IMR-90 (cell line): ENCODE measurements around the gene CUBN. TPM values are rescaled to one million over a fixed set of nuclear protein-coding genes. Genes with fewer than 3 reads are reported as not detected.

Source experiments
- ATAC-seq: fragments of 200-7000 bp; cut with Tn5 transposase; 2 replicates; pipeline ENCODE4 v1.9.1; 2020; ENCODE audit warnings: low read depth, mild to moderate bottlenecking, moderate library complexity
- BruUV-seq: library from RNA; stranded (reverse); fragments of 400-500 nt; replicated peaks from 2 replicates; lab custom pipeline; 2021; lab: Mats Ljungman, UMichigan
- CTCF ChIA-PET: fragments of 300-600 bp; formaldehyde crosslinking; extraction: SDS; loops from one replicate; lab custom pipeline; 2021; ENCODE audit warnings: antibody characterized with exemption; lab: Yijun Ruan, JAX
- POLR2A ChIA-PET: fragments of 300-600 bp; sonication (Branson Sonifier 250); formaldehyde crosslinking; loops from one replicate; lab custom pipeline; 2022; ENCODE audit warnings: antibody characterized with exemption; ENCODE audit not compliant: unreplicated experiment; lab: Charles Lee
- DNase-seq: peaks from one replicate; pipeline ENCODE4 v3.0.0; 2013
- H2AFZ ChIP-seq: replicated peaks from 2 replicates; pipeline ENCODE3; 2013; ENCODE audit warnings: low read length, mild to moderate bottlenecking; ENCODE audit not compliant: poor library complexity
- H2AK5ac ChIP-seq: 2 replicates; pipeline ENCODE4 v1.6.1; 2013; ENCODE audit warnings: low read depth, low read length, inconsistent platforms
- H2AK9ac ChIP-seq: replicated peaks from 2 replicates; pipeline ENCODE3; 2013; ENCODE audit warnings: mild to moderate bottlenecking, low read depth, low read length, moderate library complexity; ENCODE audit not compliant: poor library complexity
- H2BK120ac ChIP-seq: 2 replicates; pipeline ENCODE4 v1.6.1; 2013; ENCODE audit warnings: low read depth, low read length, inconsistent platforms
- H2BK15ac ChIP-seq: 3 replicates; pipeline ENCODE4 v1.6.1; 2013; ENCODE audit warnings: low read depth, low read length, inconsistent platforms
- H2BK20ac ChIP-seq: 2 replicates; pipeline ENCODE4 v1.6.1; 2013; ENCODE audit warnings: low read depth, mild to moderate bottlenecking, inconsistent platforms, low read length, moderate library complexity
- H2BK5ac ChIP-seq: 2 replicates; pipeline ENCODE4 v1.6.1; 2013; ENCODE audit warnings: mild to moderate bottlenecking, low read depth, low read length, inconsistent platforms; ENCODE audit not compliant: poor library complexity, severe bottlenecking
- H3K14ac ChIP-seq: replicated peaks from 2 replicates; pipeline ENCODE4 v1.6.1; 2013; ENCODE audit warnings: low read depth, low read length, inconsistent platforms
- H3K18ac ChIP-seq: 2 replicates; pipeline ENCODE4 v1.6.1; 2013; ENCODE audit warnings: low read depth, low read length, control low read depth
- H3K23ac ChIP-seq: 2 replicates; pipeline ENCODE4 v1.6.1; 2013; ENCODE audit warnings: low read depth, low read length, inconsistent platforms
- H3K27ac ChIP-seq: 2 replicates; pipeline ENCODE4 v1.5.1; 2013; ENCODE audit warnings: mild to moderate bottlenecking, control low read depth, low read length; ENCODE audit not compliant: insufficient read depth
- H3K27me3 ChIP-seq: 2 replicates; pipeline ENCODE4 v1.6.1; 2013; ENCODE audit warnings: low read length; ENCODE audit not compliant: control insufficient read depth, insufficient read depth
- H3K36me3 ChIP-seq: 2 replicates; pipeline ENCODE4 v1.6.1; 2013; ENCODE audit warnings: low read length, mixed read lengths; ENCODE audit not compliant: control insufficient read depth, insufficient read depth
- H3K4ac ChIP-seq: 2 replicates; pipeline ENCODE4 v1.6.1; 2013; ENCODE audit warnings: low read depth, low read length, inconsistent platforms
- H3K4me1 ChIP-seq: 2 replicates; pipeline ENCODE4 v1.6.1; 2013; ENCODE audit warnings: low read length, mixed read lengths; ENCODE audit not compliant: control insufficient read depth, insufficient read depth
- H3K4me2 ChIP-seq: 2 replicates; pipeline ENCODE4 v1.6.1; 2013; ENCODE audit warnings: low read depth, mild to moderate bottlenecking, control low read depth, low read length, moderate library complexity
- H3K4me3 ChIP-seq: 2 replicates; pipeline ENCODE4 v1.5.1; 2013; ENCODE audit warnings: low read depth, mild to moderate bottlenecking, control low read depth, low read length, moderate library complexity; ENCODE audit not compliant: insufficient read depth
- H3K56ac ChIP-seq: 2 replicates; pipeline ENCODE4 v1.6.1; 2013; ENCODE audit warnings: low read length, inconsistent platforms; ENCODE audit not compliant: insufficient read depth; ENCODE audit errors: extremely low read depth
- H3K79me1 ChIP-seq, 2 experiments: 2 replicates each; pipeline ENCODE4 v1.6.1; 2013; ENCODE audit warnings: low read length in 2 of 2, inconsistent platforms in 1 of 2, low read depth in 1 of 2
- H3K9ac ChIP-seq: 2 replicates; pipeline ENCODE4 v1.6.1; 2013; ENCODE audit warnings: low read depth, low read length, control low read depth
- H3K9me1 ChIP-seq: 2 replicates; pipeline ENCODE4 v1.6.1; 2013; ENCODE audit warnings: low read length, inconsistent platforms; ENCODE audit not compliant: insufficient read depth
- H3K9me3 ChIP-seq: 2 replicates; pipeline ENCODE4 v1.6.1; 2013; ENCODE audit warnings: low read length; ENCODE audit not compliant: control insufficient read depth, insufficient read depth
- H4K20me1 ChIP-seq: 2 replicates; pipeline ENCODE4 v1.6.1; 2013; ENCODE audit warnings: low read length, inconsistent platforms; ENCODE audit not compliant: insufficient read depth
- H4K5ac ChIP-seq: 2 replicates; pipeline ENCODE4 v1.6.1; 2013; ENCODE audit warnings: mild to moderate bottlenecking, low read depth, low read length, control low read depth
- H4K8ac ChIP-seq, 2 experiments: 2 replicates each; pipeline ENCODE4 v1.6.1; 2013; ENCODE audit warnings: low read depth in 2 of 2, low read length in 2 of 2, control low read depth in 1 of 2, inconsistent platforms in 1 of 2
- H4K91ac ChIP-seq: 2 replicates; pipeline ENCODE4 v1.6.1; 2013; ENCODE audit warnings: low read depth, low read length, inconsistent platforms; ENCODE audit not compliant: insufficient read depth
- BHLHE40 ChIP-seq: fragments of 150-350 bp; IDR thresholded peaks from 2 replicates; pipeline ENCODE4 v1.6.1; 2016; ENCODE audit warnings: mild to moderate bottlenecking, low read depth, low read length
- CEBPB ChIP-seq: IDR thresholded peaks from 2 replicates; pipeline ENCODE4 v1.6.1; 2012; ENCODE audit warnings: low read depth, low read length, improper control_type of control experiment
- CHD1 ChIP-seq: IDR thresholded peaks from 2 replicates; pipeline ENCODE4 v1.6.1; 2012; ENCODE audit warnings: low read depth, low read length, improper control_type of control experiment
- CTCF ChIP-seq: conservative IDR thresholded peaks from 2 replicates; pipeline ENCODE4 v1.5.1; 2012; ENCODE audit warnings: mild to moderate bottlenecking, low read depth, low read length, improper control_type of control experiment
- ELK1 ChIP-seq: fragments of 150-350 bp; IDR thresholded peaks from 2 replicates; pipeline ENCODE4 v1.6.1; 2016; ENCODE audit warnings: low read depth, mild to moderate bottlenecking, low read length, moderate library complexity, borderline replicate concordance
- FOS ChIP-seq: fragments of 150-350 bp; IDR thresholded peaks from 2 replicates; pipeline ENCODE4 v1.6.1; 2016; ENCODE audit warnings: low read depth, low read length
- MAFK ChIP-seq: IDR thresholded peaks from 2 replicates; pipeline ENCODE4 v1.6.1; 2012; ENCODE audit warnings: low read depth, low read length, improper control_type of control experiment
- MAZ ChIP-seq: IDR thresholded peaks from 2 replicates; pipeline ENCODE4 v1.6.1; 2012; ENCODE audit warnings: low read depth, mild to moderate bottlenecking, low read length, improper control_type of control experiment, moderate library complexity, borderline replicate concordance
- MXI1 ChIP-seq: IDR thresholded peaks from 2 replicates; pipeline ENCODE4 v1.6.1; 2012; ENCODE audit warnings: low read depth, mild to moderate bottlenecking, low read length, moderate library complexity, borderline replicate concordance
- NFE2L2 ChIP-seq: fragments of 150-350 bp; IDR thresholded peaks from 2 replicates; pipeline ENCODE4 v1.6.1; 2016; ENCODE audit warnings: low read depth, mild to moderate bottlenecking, low read length
- POLR2A ChIP-seq: IDR thresholded peaks from 2 replicates; pipeline ENCODE4 v1.6.1; 2012; ENCODE audit warnings: mild to moderate bottlenecking, low read depth, low read length
- RAD21 ChIP-seq: IDR thresholded peaks from 2 replicates; pipeline ENCODE4 v1.6.1; 2012; ENCODE audit warnings: low read length, improper control_type of control experiment
- RCOR1 ChIP-seq: IDR thresholded peaks from 2 replicates; pipeline ENCODE4 v1.6.1; 2012; ENCODE audit warnings: mild to moderate bottlenecking, low read length, improper control_type of control experiment; ENCODE audit not compliant: insufficient replicate concordance
- RFX5 ChIP-seq: IDR thresholded peaks from 2 replicates; pipeline ENCODE4 v1.8.0; 2012; ENCODE audit warnings: low read depth, mild to moderate bottlenecking, low read length, moderate library complexity
- SMC3 ChIP-seq: fragments of 150-350 bp; IDR thresholded peaks from 2 replicates; pipeline ENCODE4 v1.6.1; 2016; ENCODE audit warnings: low read depth, mild to moderate bottlenecking, antibody characterized with exemption, low read length, moderate library complexity
- USF2 ChIP-seq: fragments of 150-350 bp; IDR thresholded peaks from 2 replicates; pipeline ENCODE4 v1.6.1; 2017; ENCODE audit warnings: mild to moderate bottlenecking, antibody characterized with exemption, low read length, low read depth
- WGBS, 2 experiments: methylation state at CpG; one replicate each; pipeline versions ENCODE4 v1.1.5 to v1.1.7; 2013; ENCODE audit warnings: missing lambda C conversion rate in 2 of 2; ENCODE audit not compliant: insufficient read length in 1 of 2; ENCODE audit errors: extremely low coverage in 2 of 2; 5-methylcytosine and 5-hydroxymethylcytosine counted together
- dilution Hi-C: fragments of 300-500 bp; cut with HindIII; formaldehyde crosslinking; loops from one replicate; pipeline ENCODE4 v1.14.3; 2018; ENCODE audit warnings: low sequenced_read_pairs; ENCODE audit not compliant: unreplicated experiment
- in situ Hi-C: fragments of 300-500 bp; cut with MboI; formaldehyde crosslinking; loops from 3 replicates; pipeline ENCODE4 v1.14.3; 2019; ENCODE audit warnings: low sequenced_read_pairs, inconsistent platforms, mixed read lengths
- intact Hi-C: fragments of 100-400 bp; cut with micrococcal nuclease; formaldehyde crosslinking; loops from 2 replicates; pipeline ENCODE4 v1.10.0; 2022
- polyA plus RNA-seq, 3 experiments: library from polyadenylated mRNA; depleted of rRNA; stranded (reverse); fragments of >200 nt; gene quantifications; 2 replicates each; pipeline ENCODE4 v1.2.3, GENCODE V29; 2012; ENCODE audit warnings: low replicate concordance in 1 of 3
- total RNA-seq: library from RNA; depleted of rRNA; stranded (reverse); fragments of >200 nt; gene quantifications from 2 replicates; pipeline ENCODE4 v1.2.3, GENCODE V29; 2012

The CUBN gene
- total and polyA plus RNA-seq, 2 of the 4 experiments (the other 2 are of a cell fraction): 0.19 to 0.54 TPM

- no peaks in the 10 kb centered on the region for H3K36me3 ChIP-seq
- H3K4me3 ChIP-seq: no peak overlapping the region
- ATAC-seq (no peak), DNase-seq (no peak)
- H4K8ac ChIP-seq: no peak overlapping the region
- no peak overlapping the region for H2AFZ ChIP-seq
- no peaks in the 10 kb centered on the region for H4K20me1 ChIP-seq
- no peak overlapping the region for H3K14ac ChIP-seq
- H3K4me1 ChIP-seq: no peaks in the 10 kb centered on the region; the same call in 1 of the 2 replicates
- WGBS, 2 experiments: no CpG with 5 or more reads among the region's 2 CpGs
- H3K56ac ChIP-seq: no peak overlapping the region
- no peak overlapping the region for H2AK9ac ChIP-seq
- H2BK15ac ChIP-seq: no peak overlapping the region
- H3K18ac ChIP-seq: no peak overlapping the region
- H3K4ac ChIP-seq: no peak overlapping the region
- no peak overlapping the region for H2BK5ac ChIP-seq
- in situ Hi-C loops: no loop called here
- dilution Hi-C loops: no loop called here
- no peak overlapping the region for H3K27ac ChIP-seq
- no peak overlapping the region for H4K91ac ChIP-seq
- no TSS peak for BruUV-seq
- H3K9me3 ChIP-seq: no peaks in the 10 kb centered on the region
- TF ChIP-seq POLR2A: no peak
- no peak for TF ChIP-seq CHD1
- TF ChIP-seq NFE2L2: no peak
- TF ChIP-seq MAZ: no peak
- no peak for TF ChIP-seq CEBPB
- TF ChIP-seq MAFK: no peak
- no peak for TF ChIP-seq RFX5
- no peak for TF ChIP-seq MXI1
- TF ChIP-seq CTCF: no peak
- no peak for TF ChIP-seq FOS
- no peak for TF ChIP-seq SMC3
- TF ChIP-seq USF2: no peak
- no peak for TF ChIP-seq RCOR1
- TF ChIP-seq ELK1: no peak
- no peak for TF ChIP-seq RAD21
- no peak for TF ChIP-seq BHLHE40
- H3K4me2 ChIP-seq: no peak overlapping the region
- no peak overlapping the region; the same call in 1 of the 2 replicates for H2AK5ac ChIP-seq
- no peak overlapping the region for H3K23ac ChIP-seq
- H3K79me1 ChIP-seq: no peaks in the 10 kb centered on the region
- no peaks in the 10 kb centered on the region for H3K27me3 ChIP-seq
- H2BK120ac ChIP-seq: no peak overlapping the region
- H2BK20ac ChIP-seq: no peak overlapping the region
- CTCF ChIA-PET: no interaction called here
- H3K9me1 ChIP-seq: no peaks in the 10 kb centered on the region
- POLR2A ChIA-PET: no interaction called here
- no peak overlapping the region for H4K5ac ChIP-seq
- H3K9ac ChIP-seq: no peak overlapping the region
- intact Hi-C loops: no loop called here
These were observed 245.1 kb downstream of the CUBN start for GRCh38 chr10:16884497-16884896.
